Neural cell (in vitro differentiated cells): Measurements from ENCODE around the gene TSPAN18.

Experiments
- EZH2 ChIP-seq: fragments of 200-600, 300-800 bp; shearing (Covaris generic), sonication (generic); IDR thresholded peaks from 2 replicates; pipeline ENCODE4 v1.6.1; 2014; ENCODE audit warnings: antibody characterized with exemption, low read length, borderline replicate concordance, mild to moderate bottlenecking; ENCODE audit not compliant: insufficient read depth, poor library complexity, severe bottlenecking
- MXI1 ChIP-seq: fragments of 450-650 bp; conservative IDR thresholded peaks from 2 replicates; pipeline ENCODE4 v1.6.1; 2014; ENCODE audit warnings: antibody characterized with exemption, mild to moderate bottlenecking; ENCODE audit not compliant: poor library complexity, severe bottlenecking
- POLR2AphosphoS5 ChIP-seq: IDR thresholded peaks from 2 replicates; pipeline ENCODE4 v1.6.1; 2012
- TAF1 ChIP-seq: IDR thresholded peaks from 2 replicates; pipeline ENCODE4 v1.6.1; 2012; ENCODE audit warnings: low read depth
- TF ChIP-seq, protein P1 (sequence below): fragments of 450-650 bp; IDR thresholded peaks from 2 replicates; pipeline ENCODE4 v1.5.1; 2014; ENCODE audit warnings: antibody characterized with exemption, mild to moderate bottlenecking, moderate library complexity; ENCODE audit not compliant: poor library complexity, severe bottlenecking

DNA sequence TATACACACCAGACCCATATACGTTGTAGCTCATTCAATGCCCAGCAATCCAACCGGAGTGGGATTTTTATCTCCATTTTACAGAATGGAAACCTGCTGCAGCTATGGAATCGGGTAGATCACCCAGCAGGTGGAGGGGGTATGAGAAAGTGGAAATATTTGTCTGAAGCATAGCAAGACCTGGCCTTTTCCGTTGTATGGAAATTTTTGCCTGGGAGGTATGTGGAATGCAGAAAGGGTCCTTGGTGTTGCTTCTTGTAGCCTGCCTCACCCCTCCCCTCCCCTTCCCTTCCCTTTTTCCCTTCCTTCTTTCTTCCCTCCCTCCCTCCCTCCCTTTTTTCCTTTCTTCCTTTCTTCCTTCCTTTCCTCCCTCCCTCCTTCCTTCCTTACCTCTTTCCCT is 15.2 kb downstream of the TSPAN18 start:
- TF ChIP-seq, protein P1, sequence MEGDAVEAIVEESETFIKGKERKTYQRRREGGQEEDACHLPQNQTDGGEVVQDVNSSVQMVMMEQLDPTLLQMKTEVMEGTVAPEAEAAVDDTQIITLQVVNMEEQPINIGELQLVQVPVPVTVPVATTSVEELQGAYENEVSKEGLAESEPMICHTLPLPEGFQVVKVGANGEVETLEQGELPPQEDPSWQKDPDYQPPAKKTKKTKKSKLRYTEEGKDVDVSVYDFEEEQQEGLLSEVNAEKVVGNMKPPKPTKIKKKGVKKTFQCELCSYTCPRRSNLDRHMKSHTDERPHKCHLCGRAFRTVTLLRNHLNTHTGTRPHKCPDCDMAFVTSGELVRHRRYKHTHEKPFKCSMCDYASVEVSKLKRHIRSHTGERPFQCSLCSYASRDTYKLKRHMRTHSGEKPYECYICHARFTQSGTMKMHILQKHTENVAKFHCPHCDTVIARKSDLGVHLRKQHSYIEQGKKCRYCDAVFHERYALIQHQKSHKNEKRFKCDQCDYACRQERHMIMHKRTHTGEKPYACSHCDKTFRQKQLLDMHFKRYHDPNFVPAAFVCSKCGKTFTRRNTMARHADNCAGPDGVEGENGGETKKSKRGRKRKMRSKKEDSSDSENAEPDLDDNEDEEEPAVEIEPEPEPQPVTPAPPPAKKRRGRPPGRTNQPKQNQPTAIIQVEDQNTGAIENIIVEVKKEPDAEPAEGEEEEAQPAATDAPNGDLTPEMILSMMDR, result no peak
- TF ChIP-seq EZH2 (no peak), TAF1 (no peak), MXI1 (no peak), POLR2AphosphoS5 (no peak)
